CD4-positive, alpha-beta T cell treated with Interferon gamma for 1 hour (primary cell): ENCODE measurements around the gene MRPL40.
A peak's percentile ranks its signal among the peaks of the same experiment; 100 is the strongest.
"Not testable (repeated sequence)": the region's sequence is repeated elsewhere in the genome, so short reads cannot be mapped to it uniquely, and the experiment has no call there.

Source experiments
- DNase-seq: peaks from one replicate; pipeline ENCODE4 v3.0.0-alpha.2; 2020

Gene MRPL40

GRCh38 chr22:19407649-19408606 lies 24.4 kb upstream of the MRPL40 start:
- no peak for DNase-seq

GRCh38 chr22:19410941-19411689 lies 21.2 kb upstream of the MRPL40 start:
- no peak for DNase-seq

- DNase-seq: no peak
Observed at GRCh38 chr22:19411690-19412045, 20.7 kb upstream of the MRPL40 start.

GRCh38 chr22:19412478-19412877 lies 19.9 kb upstream of the MRPL40 start:
- DNase-seq: no peak

GRCh38 chr22:19412923-19413322 lies 19.4 kb upstream of the MRPL40 start:
- no peak for DNase-seq

- DNase-seq: peak; percentile 28
Observed at GRCh38 chr22:19419086-19419463, 13.3 kb upstream of the MRPL40 start.

- peak; percentile 48 for DNase-seq
Observed at GRCh38 chr22:19419464-19420178, 12.7 kb upstream of the MRPL40 start.

GRCh38 chr22:19420321-19420720 lies 12.0 kb upstream of the MRPL40 start:
- no peak for DNase-seq

GRCh38 chr22:19422440-19423301 lies 9.7 kb upstream of the MRPL40 start:
- DNase-seq: no peak

GRCh38 chr22:19424186-19424500 lies 8.2 kb upstream of the MRPL40 start:
- DNase-seq: no peak

- peak; percentile 45 for DNase-seq
Observed at GRCh38 chr22:19429950-19430889, 2.1 kb upstream of the MRPL40 start.

GRCh38 chr22:19430890-19431541 lies 1.3 kb upstream of the MRPL40 start:
- DNase-seq: no peak

- peak; percentile 79 for DNase-seq
Observed at GRCh38 chr22:19431649-19432132, 654 bp upstream of the MRPL40 start, which contains the start of gene HIRA. Gene HIRA (minus strand): TSS chr22:19431733. CDS start chr22:19431476, 257 bp downstream.

GRCh38 chr22:19434401-19434800 lies 2.1 kb downstream of the MRPL40 start:
- DNase-seq: no peak

- DNase-seq: no peak
Observed at GRCh38 chr22:19434829-19435580, 2.7 kb downstream of the MRPL40 start.

- not testable (repeated sequence) for DNase-seq
Observed at GRCh38 chr22:19436444-19437161, 4.3 kb downstream of the MRPL40 start.

GRCh38 chr22:19438298-19438697 lies 6.0 kb downstream of the MRPL40 start:
- DNase-seq: no peak

- DNase-seq: no peak
Observed at GRCh38 chr22:19440411-19441195, 8.3 kb downstream of the MRPL40 start.
